Astrocyte of the spinal cord (primary cell): ENCODE measurements around the gene BTBD19.

Experiments used
- DNase-seq: peaks from one replicate; pipeline ENCODE4 v3.0.0; 2011; ENCODE audit warnings: low read depth, low spot score
- H3K4me3 ChIP-seq: 2 replicates; pipeline ENCODE4 v1.5.1; 2011; ENCODE audit warnings: low read depth, mild to moderate bottlenecking, low read length, moderate library complexity
- CTCF ChIP-seq: IDR thresholded peaks from 2 replicates; pipeline ENCODE4 v1.5.1; 2012; ENCODE audit warnings: low read depth, mild to moderate bottlenecking, low read length, inconsistent platforms
- in situ Hi-C: cut with HindIII; loops from 2 replicates; pipeline ENCODE4 v1.10.0; 2017; ENCODE audit warnings: low sequenced_read_pairs

The BTBD19 gene

GRCh38 chr1:44826375-44827196 lies 18.3 kb downstream of the BTBD19 start:
- in situ Hi-C loops: no loop called here
- DNase-seq: no peak

DNA sequence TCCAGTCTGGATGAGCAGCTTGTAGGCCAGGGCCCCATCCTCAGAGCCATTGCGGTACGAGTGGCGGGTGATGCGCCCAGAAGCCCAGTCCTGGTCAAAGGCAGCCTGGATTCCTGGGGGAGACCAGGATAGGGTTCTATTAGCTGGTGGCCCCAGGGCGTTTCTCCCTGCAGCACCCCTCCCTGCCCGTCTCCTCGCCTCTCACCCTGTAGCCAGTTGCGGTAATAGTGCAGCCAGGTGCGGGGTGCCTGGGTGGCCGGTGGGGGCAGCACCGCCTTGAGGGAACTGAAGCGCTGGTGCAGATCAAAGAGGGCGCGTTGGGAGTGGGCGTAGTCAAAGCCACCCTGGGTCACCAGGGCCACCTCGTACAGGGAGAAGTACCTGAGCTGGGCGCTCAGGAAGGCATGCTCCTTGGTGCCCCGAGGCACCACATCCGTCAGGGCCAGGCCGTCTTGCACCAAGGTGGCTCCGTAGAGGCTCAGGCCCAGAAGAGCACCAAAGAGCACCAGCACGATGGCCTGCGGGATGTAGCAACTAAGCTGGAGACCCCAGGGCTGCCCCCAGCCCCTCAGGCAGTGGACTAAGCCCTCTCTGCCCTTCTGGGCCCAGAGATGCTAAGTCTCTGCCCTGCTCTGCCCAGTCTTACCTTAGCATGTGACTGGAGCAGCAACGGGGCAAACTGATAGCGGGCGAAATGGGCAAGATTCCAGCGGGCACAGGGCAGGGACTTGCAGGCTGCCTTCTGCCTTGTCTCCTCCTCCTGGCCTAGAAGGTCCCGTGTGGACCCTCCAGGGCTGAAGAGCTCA lies 19.1 kb downstream of the BTBD19 start:
- DNase-seq: no peak
- in situ Hi-C loops: no loop called here
- no peak for TF ChIP-seq CTCF
- H3K4me3 ChIP-seq: no peak overlapping the region

More at GRCh38 chr1:44826375-44827196, 18.3 kb downstream of the BTBD19 start:
- no peak for TF ChIP-seq CTCF
- H3K4me3 ChIP-seq: no peak overlapping the region

GRCh38 chr1:44828003-44828651 lies 19.8 kb downstream of the BTBD19 start:
- no peak for DNase-seq
- in situ Hi-C loops: no loop called here
- H3K4me3 ChIP-seq: no peak overlapping the region
- no peak for TF ChIP-seq CTCF

- no peak for DNase-seq
- no peak for TF ChIP-seq CTCF
- H3K4me3 ChIP-seq: no peak overlapping the region
- in situ Hi-C loops: no loop called here
Observed at GRCh38 chr1:44828841-44829440, 20.6 kb downstream of the BTBD19 start.

DNA sequence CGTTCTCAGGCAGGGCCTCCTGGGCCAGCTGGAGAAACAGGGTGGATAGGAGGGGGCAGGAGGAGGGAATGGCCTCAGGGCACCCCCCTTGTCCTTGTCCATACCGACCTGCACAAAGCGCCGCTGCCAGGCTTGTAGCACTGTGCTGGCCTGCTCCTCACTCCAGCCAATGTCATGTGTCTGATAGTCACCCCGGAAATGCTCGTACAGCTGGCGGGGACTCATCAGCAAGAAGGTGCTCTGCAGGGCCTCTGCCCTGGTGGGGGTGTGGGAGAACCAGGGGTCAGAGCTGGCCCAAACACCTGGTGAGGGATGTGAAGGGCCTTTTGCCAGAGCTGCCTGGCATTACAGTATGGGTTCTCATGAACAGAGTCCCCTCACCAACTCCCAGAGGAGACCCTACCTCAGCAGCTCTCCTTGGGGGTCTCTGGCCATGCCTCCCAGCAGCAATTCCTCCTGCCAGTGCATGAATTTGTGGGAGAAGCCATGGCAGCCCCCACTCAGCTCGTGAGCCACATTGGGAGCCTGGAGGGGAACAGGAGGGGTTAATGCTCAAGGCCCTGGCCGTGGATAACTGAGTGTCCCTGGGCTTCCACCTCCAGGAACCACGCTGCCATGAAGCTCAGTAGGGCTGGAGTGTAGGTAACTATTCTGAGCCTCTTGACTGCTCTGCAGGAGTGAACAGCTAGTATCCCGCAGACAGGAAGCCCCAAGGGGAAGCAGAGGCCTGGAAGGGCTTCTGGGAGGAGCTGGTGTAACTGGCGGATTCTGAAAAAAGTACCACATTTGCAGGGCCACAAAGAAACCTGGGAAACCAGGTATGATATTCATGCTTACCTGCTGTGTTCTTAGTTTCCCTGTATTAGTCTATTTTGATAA lies 21.4 kb downstream of the BTBD19 start:
- no peak for DNase-seq
- in situ Hi-C loops: no loop called here
- no peak overlapping the region for H3K4me3 ChIP-seq
- no peak for TF ChIP-seq CTCF
